BLaER1 treated with 17β-estradiol and CSF1 and Interleukin-3, amounts not matched to agents 10 nM and 100 nM (cell line): ENCODE results near the gene TCF7L2.

ENCODE experiments used
- H3K27ac ChIP-seq, 11 experiments: shearing (Covaris generic); formaldehyde crosslinking; 2 replicates each; pipeline ENCODE4 v1.8.1; 2022
- H3K27me3 ChIP-seq, 11 experiments: shearing (Covaris generic); formaldehyde crosslinking; 2 replicates each; pipeline ENCODE4 v1.8.1; 2022
- H3K36me3 ChIP-seq, 11 experiments: shearing (Covaris generic); formaldehyde crosslinking; 2 replicates each; pipeline ENCODE4 v1.8.1; 2022
- H3K4me1 ChIP-seq, 10 experiments: shearing (Covaris generic); formaldehyde crosslinking; 2 replicates each; pipeline ENCODE4 v1.8.1; 2022
- H3K4me2 ChIP-seq, 11 experiments: shearing (Covaris generic); formaldehyde crosslinking; 2 replicates each; pipeline ENCODE4 v1.8.1; 2022
- H3K4me3 ChIP-seq, 10 experiments: shearing (Covaris generic); formaldehyde crosslinking; 2 replicates each; pipeline ENCODE4 v1.8.1; 2022
- H3K9ac ChIP-seq, 11 experiments: shearing (Covaris generic); formaldehyde crosslinking; 2 replicates each; pipeline ENCODE4 v1.8.1; 2022
- H3K9me3 ChIP-seq, 11 experiments: shearing (Covaris generic); formaldehyde crosslinking; replicated peaks in 1 of 11; 2 replicates each; pipeline ENCODE4 v1.8.1; 2022
- H4K20me1 ChIP-seq, 11 experiments: shearing (Covaris generic); formaldehyde crosslinking; 2 replicates each; pipeline ENCODE4 v1.8.1; 2022
- Cebpa-rat ChIP-seq, 11 experiments: shearing (Covaris generic); IDR thresholded peaks; 2 replicates each; pipeline ENCODE4 v1.8.1; 2022

TCF7L2 gene

DNA sequence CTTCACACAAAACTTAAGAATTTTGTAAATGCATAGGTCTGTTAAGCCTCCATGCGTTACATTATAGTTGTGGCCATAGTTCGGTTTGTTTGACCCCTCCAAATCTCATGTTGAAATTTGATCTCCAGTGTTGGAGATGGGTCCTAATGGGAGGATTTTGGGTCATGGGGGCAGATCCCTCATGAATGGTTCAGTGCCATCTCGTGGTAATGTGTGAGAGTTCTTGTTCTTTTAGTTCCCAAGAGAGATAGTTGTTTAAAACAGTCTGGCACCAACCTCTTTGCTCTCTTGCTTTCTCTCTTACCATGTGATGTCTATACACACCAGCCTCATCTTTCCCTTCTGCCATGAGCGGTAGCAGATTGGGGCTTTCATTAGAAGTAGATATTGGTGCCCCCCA is 264.3 kb downstream of the TCF7L2 start:
- Histone ChIP-seq H3K27me3 (no peaks in the 10 kb centered on the region), H3K4me3 (no peak overlapping the region), H4K20me1 (no peaks in the 10 kb centered on the region), H3K9ac (no peak overlapping the region), H3K36me3 (no peaks in the 10 kb centered on the region), H3K4me2 (no peak overlapping the region), H3K27ac (no peak overlapping the region), H3K4me1 (peaks cover 0 to 12% (median 8%) of the 10 kb centered on the region in 10 experiments; a peak in 14 of 20 replicates), H3K9me3 (peaks cover 16 to 33% (median 25%) of the 10 kb centered on the region in 11 experiments; a peak in 21 of 22 replicates)
- TF ChIP-seq Cebpa-rat (IDR thresholded peaks at IDR 0.05): no peak

DNA sequence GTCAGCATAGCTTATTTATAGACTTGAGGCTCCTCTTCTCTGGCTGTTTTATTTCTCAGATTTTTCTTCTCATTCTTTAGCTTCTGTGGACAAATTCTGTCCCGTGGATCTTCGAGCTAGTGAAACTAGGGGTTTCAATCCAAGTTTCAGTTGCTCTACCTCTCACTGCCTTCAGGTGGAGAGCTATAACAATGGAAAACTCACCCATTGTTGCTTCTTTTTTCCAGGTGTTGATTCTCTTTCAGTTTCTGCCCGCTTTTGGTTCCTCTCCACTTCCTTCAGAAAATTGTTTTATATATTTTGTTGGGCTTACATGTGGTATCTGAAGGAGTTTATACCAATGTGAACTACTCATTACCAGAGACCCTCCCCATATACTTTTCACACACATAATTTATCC is 266.1 kb downstream of the TCF7L2 start:
- H3K27ac ChIP-seq: no peak overlapping the region
- H3K4me1 ChIP-seq: peaks cover 0 to 22% (median 11%) of the 10 kb centered on the region in 10 experiments; a peak in 19 of 20 replicates
- no peaks in the 10 kb centered on the region for H3K27me3 ChIP-seq
- peak overlapping the region in 5 of 11 experiments; percentile 18 to 50 (median 43); a peak in 8 of 22 replicates for H3K4me2 ChIP-seq
- no peak for TF ChIP-seq Cebpa-rat (IDR thresholded peaks at IDR 0.05)
- H4K20me1 ChIP-seq: no peaks in the 10 kb centered on the region
- peaks cover 17 to 31% (median 23%) of the 10 kb centered on the region in 11 experiments for H3K9me3 ChIP-seq
- H3K9ac ChIP-seq: no peak overlapping the region
- no peak overlapping the region for H3K4me3 ChIP-seq
- no peaks in the 10 kb centered on the region for H3K36me3 ChIP-seq
